IgD-negative memory B cell (primary cell): ENCODE measurements around the gene FTO. TPM values are rescaled to one million over a fixed set of nuclear protein-coding genes. Genes with fewer than 3 reads are reported as not detected.

Experiments
- H3K27ac Mint-ChIP-seq, 3 donors: one replicate each; pipeline ENCODE4 v1.8.0; 2020 to 2022; ENCODE audit warnings: mild to moderate bottlenecking in 3 of 3, mixed read lengths in 3 of 3, moderate library complexity in 1 of 3
- H3K27me3 Mint-ChIP-seq: one replicate; pipeline ENCODE4 v1.8.0; 2021; ENCODE audit warnings: mixed read lengths
- H3K36me3 Mint-ChIP-seq: one replicate; pipeline ENCODE4 v1.8.0; 2020; ENCODE audit warnings: mild to moderate bottlenecking, mixed read lengths
- H3K4me1 Mint-ChIP-seq, 3 donors: one replicate each; pipeline ENCODE4 v1.8.0; 2020 to 2022; ENCODE audit warnings: mixed read lengths in 3 of 3, mild to moderate bottlenecking in 1 of 3
- H3K4me3 Mint-ChIP-seq, 4 donors: one replicate each; pipeline ENCODE4 v1.8.0; 2020 to 2022; ENCODE audit warnings: mild to moderate bottlenecking in 4 of 4, mixed read lengths in 4 of 4, moderate library complexity in 3 of 4
- H3K9me3 Mint-ChIP-seq, 3 donors: one replicate each; pipeline ENCODE4 v1.8.0; 2020 to 2021; ENCODE audit warnings: mixed read lengths in 3 of 3, mild to moderate bottlenecking in 1 of 3
- polyA plus RNA-seq: library from polyadenylated mRNA; unstranded; fragments of 300-500 nt; fragmentation: Illumina TruSeq; gene quantifications from one replicate; pipeline ENCODE4 v1.2.3, GENCODE V29; 2021

FTO gene
- polyA plus RNA-seq, 1 donor from 2014 or later, result 53.2 TPM

- Mint-ChIP-seq H3K36me3 (peaks cover 10% of the 10 kb centered on the region), H3K4me1 (no peaks in the 10 kb centered on the region), H3K9me3 (no peaks in the 10 kb centered on the region), H3K4me3 (no peak overlapping the region), H3K27ac (no peak overlapping the region), H3K27me3 (no peaks in the 10 kb centered on the region)
Measured at GRCh38 chr16:54060599-54061421, 356.9 kb downstream of the FTO start.

GRCh38 chr16:54061454-54061853, 357.5 kb downstream of the FTO start:
- H3K27me3 Mint-ChIP-seq, result no peaks in the 10 kb centered on the region
- H3K4me3 Mint-ChIP-seq, result no peak overlapping the region
- H3K27ac Mint-ChIP-seq, result no peak overlapping the region
- no peaks in the 10 kb centered on the region for H3K4me1 Mint-ChIP-seq
- no peaks in the 10 kb centered on the region for H3K9me3 Mint-ChIP-seq
- H3K36me3 Mint-ChIP-seq, result peaks cover 8% of the 10 kb centered on the region

- Mint-ChIP-seq H3K4me3 (no peak overlapping the region), H3K36me3 (peaks cover 8% of the 10 kb centered on the region), H3K27me3 (no peaks in the 10 kb centered on the region), H3K9me3 (no peaks in the 10 kb centered on the region), H3K27ac (no peak overlapping the region), H3K4me1 (peaks cover 0 to 2% (median 0%) of the 10 kb centered on the region in 3 donors)
Measured at GRCh38 chr16:54062361-54063278, 358.7 kb downstream of the FTO start.

GRCh38 chr16:54063279-54063773, 359.4 kb downstream of the FTO start:
- Mint-ChIP-seq H3K27me3 (no peaks in the 10 kb centered on the region), H3K4me1 (peaks cover 0 to 4% (median 0%) of the 10 kb centered on the region in 3 donors), H3K4me3 (peak overlapping the region in 1 of 4 donors; percentile 30), H3K27ac (no peak overlapping the region), H3K36me3 (peaks cover 8% of the 10 kb centered on the region), H3K9me3 (no peaks in the 10 kb centered on the region)

- Mint-ChIP-seq H3K27ac (no peak overlapping the region), H3K9me3 (no peaks in the 10 kb centered on the region), H3K4me3 (no peak overlapping the region), H3K4me1 (peaks cover 0 to 4% (median 0%) of the 10 kb centered on the region in 3 donors), H3K36me3 (peaks cover 6% of the 10 kb centered on the region), H3K27me3 (no peaks in the 10 kb centered on the region)
Measured at GRCh38 chr16:54066451-54067105, 362.6 kb downstream of the FTO start.

GRCh38 chr16:54067322-54068065, 363.5 kb downstream of the FTO start:
- peaks cover 0 to 4% (median 0%) of the 10 kb centered on the region in 3 donors for H3K4me1 Mint-ChIP-seq
- H3K27me3 Mint-ChIP-seq, result no peaks in the 10 kb centered on the region
- peaks cover 6% of the 10 kb centered on the region for H3K36me3 Mint-ChIP-seq
- no peaks in the 10 kb centered on the region for H3K9me3 Mint-ChIP-seq
- H3K27ac Mint-ChIP-seq, result no peak overlapping the region
- H3K4me3 Mint-ChIP-seq, result no peak overlapping the region

- no peak overlapping the region for H3K4me3 Mint-ChIP-seq
- no peak overlapping the region for H3K27ac Mint-ChIP-seq
- no peaks in the 10 kb centered on the region for H3K9me3 Mint-ChIP-seq
- peaks cover 0 to 4% (median 0%) of the 10 kb centered on the region in 3 donors for H3K4me1 Mint-ChIP-seq
- no peaks in the 10 kb centered on the region for H3K27me3 Mint-ChIP-seq
- peaks cover 7% of the 10 kb centered on the region for H3K36me3 Mint-ChIP-seq
Measured at GRCh38 chr16:54068212-54068611, 364.3 kb downstream of the FTO start.

GRCh38 chr16:54069601-54070239, 365.8 kb downstream of the FTO start:
- Mint-ChIP-seq H3K4me3 (no peak overlapping the region), H3K27ac (no peak overlapping the region), H3K4me1 (peaks cover 0 to 4% (median 0%) of the 10 kb centered on the region in 3 donors), H3K27me3 (no peaks in the 10 kb centered on the region), H3K36me3 (peaks cover 8% of the 10 kb centered on the region), H3K9me3 (no peaks in the 10 kb centered on the region)

GRCh38 chr16:54070789-54071343, 366.9 kb downstream of the FTO start:
- no peaks in the 10 kb centered on the region for H3K27me3 Mint-ChIP-seq
- no peak overlapping the region for H3K4me3 Mint-ChIP-seq
- peak overlapping the region in 1 of 3 donors; percentile 9 for H3K27ac Mint-ChIP-seq
- no peaks in the 10 kb centered on the region for H3K9me3 Mint-ChIP-seq
- peaks cover 0 to 4% (median 0%) of the 10 kb centered on the region in 3 donors for H3K4me1 Mint-ChIP-seq
- H3K36me3 Mint-ChIP-seq, result peaks cover 8% of the 10 kb centered on the region

- no peak overlapping the region for H3K4me3 Mint-ChIP-seq
- peaks cover 8% of the 10 kb centered on the region for H3K36me3 Mint-ChIP-seq
- peaks cover 0 to 4% (median 0%) of the 10 kb centered on the region in 3 donors for H3K4me1 Mint-ChIP-seq
- no peaks in the 10 kb centered on the region for H3K27me3 Mint-ChIP-seq
- no peaks in the 10 kb centered on the region for H3K9me3 Mint-ChIP-seq
- H3K27ac Mint-ChIP-seq, result peak overlapping the region in 1 of 3 donors; percentile 33
Measured at GRCh38 chr16:54071514-54071913, 367.6 kb downstream of the FTO start.

- Mint-ChIP-seq H3K4me3 (no peak overlapping the region), H3K4me1 (peaks cover 0 to 2% (median 0%) of the 10 kb centered on the region in 3 donors), H3K27me3 (no peaks in the 10 kb centered on the region), H3K9me3 (no peaks in the 10 kb centered on the region), H3K36me3 (peaks cover 8% of the 10 kb centered on the region), H3K27ac (peak overlapping the region in 1 of 3 donors; percentile 33)
Measured at GRCh38 chr16:54072237-54072636, 368.3 kb downstream of the FTO start.

GRCh38 chr16:54073356-54073755, 369.4 kb downstream of the FTO start:
- Mint-ChIP-seq H3K4me3 (no peak overlapping the region), H3K4me1 (no peaks in the 10 kb centered on the region), H3K27me3 (no peaks in the 10 kb centered on the region), H3K9me3 (no peaks in the 10 kb centered on the region), H3K36me3 (peaks cover 8% of the 10 kb centered on the region), H3K27ac (no peak overlapping the region)

- no peaks in the 10 kb centered on the region for H3K4me1 Mint-ChIP-seq
Measured at GRCh38 chr16:54075446-54075845, 371.5 kb downstream of the FTO start.

More at GRCh38 chr16:54075446-54075845, 371.5 kb downstream of the FTO start:
- Mint-ChIP-seq H3K36me3 (peaks cover 16% of the 10 kb centered on the region), H3K9me3 (no peaks in the 10 kb centered on the region), H3K4me3 (no peak overlapping the region), H3K27me3 (no peaks in the 10 kb centered on the region), H3K27ac (no peak overlapping the region)
